Naive thymus-derived CD4-positive, alpha-beta T cell (primary cell): ENCODE results near the gene GOLGB1. TPM values are rescaled to one million over a fixed set of nuclear protein-coding genes. Genes with fewer than 3 reads are reported as not detected.

Experiments
- ATAC-seq: fragments of 150-1000 bp; cut with Tn5 transposase; 2 replicates; pipeline ENCODE4 v1.10.0; 2021; ENCODE audit warnings: mild to moderate bottlenecking, moderate library complexity
- CTCF ChIA-PET: fragments of 350-600 bp; sonication (Branson Sonifier 250); formaldehyde crosslinking; loops from one replicate; lab custom pipeline; 2021; ENCODE audit warnings: antibody characterized with exemption; lab: Charles Lee
- POLR2A ChIA-PET: fragments of 350-600 bp; sonication (Branson Sonifier 250); formaldehyde crosslinking; loops from one replicate; lab custom pipeline; 2021; ENCODE audit warnings: antibody characterized with exemption, inconsistent platforms; lab: Charles Lee
- DNase-seq, 9 donors: peaks; one replicate each; pipeline versions ENCODE4 v3.0.0 to v3.0.0-alpha.2; 2020 to 2022; ENCODE audit warnings: mixed read lengths in 1 of 9
- H3K27ac ChIP-seq: one replicate; pipeline ENCODE4 v1.7.0; 2013; ENCODE audit warnings: mild to moderate bottlenecking, low read depth, low read length, moderate library complexity
- H3K27me3 ChIP-seq, 2 donors: one replicate each; pipeline ENCODE4 v1.7.0; 2013; ENCODE audit warnings: low read length in 2 of 2, mild to moderate bottlenecking in 2 of 2, moderate library complexity in 2 of 2; ENCODE audit not compliant: control insufficient read depth in 2 of 2, insufficient read depth in 2 of 2
- H3K36me3 ChIP-seq, 3 experiments: 1 replicate in 2 of 3; 2 replicates in 1 of 3; pipeline ENCODE4 v1.7.0; 2013; ENCODE audit warnings: low read length in 3 of 3, mild to moderate bottlenecking in 3 of 3, moderate library complexity in 1 of 3; ENCODE audit not compliant: insufficient read depth in 3 of 3, control insufficient read depth in 2 of 3
- H3K4me1 ChIP-seq, 2 donors: one replicate each; pipeline ENCODE4 v1.7.0; 2013; ENCODE audit warnings: low read length in 2 of 2, mild to moderate bottlenecking in 2 of 2, moderate library complexity in 1 of 2; ENCODE audit not compliant: control insufficient read depth in 2 of 2, insufficient read depth in 2 of 2
- H3K4me3 ChIP-seq: 2 replicates; pipeline ENCODE4 v1.7.0; 2013; ENCODE audit warnings: mild to moderate bottlenecking, low read length
- H3K9me3 ChIP-seq, 3 experiments: 1 replicate in 2 of 3; 2 replicates in 1 of 3; pipeline ENCODE4 v1.7.0; 2013; ENCODE audit warnings: low read length in 3 of 3; ENCODE audit not compliant: control insufficient read depth in 2 of 3
- H3K27ac Mint-ChIP-seq, 9 donors: one replicate each; pipeline ENCODE4 v1.8.0; 2020 to 2022; ENCODE audit warnings: mixed read lengths in 9 of 9, mild to moderate bottlenecking in 8 of 9, moderate library complexity in 5 of 9, inconsistent platforms in 2 of 9
- H3K27me3 Mint-ChIP-seq, 5 donors: one replicate each; pipeline ENCODE4 v1.8.0; 2021 to 2022; ENCODE audit warnings: mixed read lengths in 5 of 5, mild to moderate bottlenecking in 1 of 5
- H3K36me3 Mint-ChIP-seq, 5 donors: one replicate each; pipeline ENCODE4 v1.8.0; 2020 to 2022; ENCODE audit warnings: mixed read lengths in 5 of 5, mild to moderate bottlenecking in 3 of 5, inconsistent platforms in 1 of 5
- H3K4me1 Mint-ChIP-seq, 7 donors: one replicate each; pipeline ENCODE4 v1.8.0; 2020 to 2022; ENCODE audit warnings: mixed read lengths in 7 of 7, mild to moderate bottlenecking in 3 of 7, inconsistent platforms in 1 of 7
- H3K4me3 Mint-ChIP-seq, 10 donors: one replicate each; pipeline ENCODE4 v1.8.0; 2020 to 2022; ENCODE audit warnings: mild to moderate bottlenecking in 10 of 10, mixed read lengths in 10 of 10, moderate library complexity in 6 of 10, inconsistent platforms in 2 of 10
- H3K9me3 Mint-ChIP-seq, 11 donors: one replicate each; pipeline ENCODE4 v1.8.0; 2020 to 2022; ENCODE audit warnings: mixed read lengths in 11 of 11, mild to moderate bottlenecking in 4 of 11, inconsistent platforms in 1 of 11, moderate library complexity in 1 of 11
- intact Hi-C, 2 donors: fragments of 100-400 bp; cut with micrococcal nuclease; formaldehyde crosslinking; loops; one replicate each; pipeline ENCODE4 v1.15.1; 2023
- polyA plus RNA-seq, 2 donors: library from polyadenylated mRNA; unstranded; fragments of 300-500 nt; fragmentation: Illumina TruSeq; gene quantifications; one replicate each; pipeline ENCODE4 v1.2.3, GENCODE V29; 2021
- total RNA-seq, 6 experiments: library from RNA in 5 of 6; stranded (reverse) in 5 of 6; gene quantifications; 1 replicate in 5 of 6; 2 replicates in 1 of 6; pipeline ENCODE4 v1.2.3 and lab custom pipeline; 2021 to 2026

Gene GOLGB1
- total and polyA plus RNA-seq, 7 experiments from 2014 or later = 3.4 to 49.7 (median 38.0) TPM

GRCh38 chr3:121627211-121627610, 122.3 kb downstream of the GOLGB1 start:
- Mint-ChIP-seq H3K27me3 (no peaks in the 10 kb centered on the region), H3K27ac (peak overlapping the region in 1 of 9 donors; percentile 58), H3K4me3 (no peak overlapping the region), H3K9me3 (no peaks in the 10 kb centered on the region), H3K36me3 (peaks cover 15 to 36% (median 29%) of the 10 kb centered on the region in 5 donors), H3K4me1 (peaks cover 0 to 7% (median 0%) of the 10 kb centered on the region in 7 donors)
- Histone ChIP-seq H3K4me1 (no peaks in the 10 kb centered on the region), H3K36me3 (peaks cover 6 to 22% (median 9%) of the 10 kb centered on the region in 3 experiments), H3K4me3 (no peak overlapping the region), H3K9me3 (no peaks in the 10 kb centered on the region), H3K27me3 (no peaks in the 10 kb centered on the region), H3K27ac (no peak overlapping the region)
- POLR2A ChIA-PET = no interaction called here
- DNase-seq = no peak
- CTCF ChIA-PET = no interaction called here
- intact Hi-C loops = no loop called here
- ATAC-seq = no peak

DNA sequence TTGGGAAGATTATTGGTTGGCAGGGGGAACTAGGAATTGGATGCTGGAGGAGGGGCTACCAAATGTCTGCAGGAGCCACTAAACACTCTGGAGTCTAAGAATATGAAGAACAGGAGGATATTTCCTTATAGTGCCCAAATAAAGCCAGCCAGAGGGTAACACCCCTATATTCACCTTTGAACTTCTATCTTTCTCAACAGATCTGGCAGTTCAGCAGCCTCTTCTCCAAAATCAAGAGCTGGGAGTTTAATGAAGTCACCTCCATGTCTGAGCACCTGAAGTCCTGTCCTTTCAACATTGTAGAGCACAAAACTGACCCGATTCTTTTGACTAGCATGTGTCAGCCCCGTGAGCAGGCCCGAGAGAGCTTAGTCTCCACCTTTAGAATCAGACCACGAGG, 123.0 kb downstream of the GOLGB1 start:
- H3K36me3 Mint-ChIP-seq = peaks cover 12 to 29% (median 22%) of the 10 kb centered on the region in 5 donors
- Histone ChIP-seq H3K4me3 (no peak overlapping the region), H3K27ac (no peak overlapping the region), H3K36me3 (peaks cover under 1 to 15% (median 4%) of the 10 kb centered on the region in 3 experiments), H3K9me3 (no peaks in the 10 kb centered on the region), H3K4me1 (no peaks in the 10 kb centered on the region), H3K27me3 (no peaks in the 10 kb centered on the region)
- no peak overlapping the region for H3K4me3 Mint-ChIP-seq
- DNase-seq (no peak), ATAC-seq (no peak)
- H3K27me3 Mint-ChIP-seq = peaks cover 0 to 7% (median 2%) of the 10 kb centered on the region in 5 donors
- ChIA-PET POLR2A (no interaction called here), CTCF (no interaction called here)
- no peaks in the 10 kb centered on the region for H3K9me3 Mint-ChIP-seq
- peak overlapping the region in 1 of 9 donors; percentile 19 for H3K27ac Mint-ChIP-seq
- H3K4me1 Mint-ChIP-seq = peaks cover 0 to 7% (median 0%) of the 10 kb centered on the region in 7 donors
- intact Hi-C loops = no loop called here

DNA sequence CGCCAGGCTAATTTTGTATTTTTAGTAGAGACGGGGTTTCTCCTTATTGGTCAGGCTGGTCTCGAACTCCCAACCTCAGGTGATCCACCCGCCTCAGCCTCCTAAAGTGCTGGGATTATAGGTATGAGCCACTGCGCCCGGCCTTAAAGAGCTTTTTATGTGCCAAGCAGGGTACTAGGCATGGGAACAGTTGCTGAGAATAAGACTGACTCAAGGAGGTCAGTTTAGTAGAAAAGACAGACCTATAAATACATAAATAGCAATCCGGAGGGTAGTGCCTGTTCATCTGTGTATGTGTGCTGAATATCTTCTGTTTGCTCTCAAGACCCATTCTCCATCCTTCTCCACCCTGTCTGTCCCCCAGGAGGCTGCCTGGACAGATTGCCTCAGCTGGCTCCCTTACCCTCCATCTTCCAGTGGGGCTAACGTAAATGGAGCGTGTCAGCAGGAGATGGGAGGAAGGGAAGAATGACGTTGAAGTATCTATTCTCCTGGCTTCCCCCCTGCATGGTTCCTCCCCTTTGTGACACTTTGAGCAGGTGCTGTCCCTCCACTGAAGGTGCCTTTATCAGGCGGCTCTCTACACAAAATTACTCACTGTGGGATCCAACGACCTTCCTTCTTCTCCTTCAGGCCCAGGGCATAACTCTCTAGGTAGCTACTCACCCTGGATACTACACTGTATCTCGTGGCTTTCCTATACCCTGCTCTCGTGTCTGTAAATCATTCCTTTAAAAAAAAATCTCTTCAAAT, 125.2 kb downstream of the GOLGB1 start:
- no peak for ATAC-seq
- Histone ChIP-seq H3K9me3 (no peaks in the 10 kb centered on the region), H3K4me3 (no peak overlapping the region), H3K27ac (no peak overlapping the region), H3K36me3 (no peaks in the 10 kb centered on the region), H3K27me3 (no peaks in the 10 kb centered on the region), H3K4me1 (no peaks in the 10 kb centered on the region)
- intact Hi-C loops = no loop called here
- Mint-ChIP-seq H3K4me1 (peaks cover 0 to 2% (median 0%) of the 10 kb centered on the region in 7 donors), H3K27ac (peak overlapping the region in 1 of 9 donors; percentile 28), H3K9me3 (no peaks in the 10 kb centered on the region), H3K4me3 (no peak overlapping the region), H3K36me3 (peaks cover 5 to 13% (median 8%) of the 10 kb centered on the region in 5 donors), H3K27me3 (peaks cover 0 to 7% (median 2%) of the 10 kb centered on the region in 5 donors)
- ChIA-PET CTCF (no interaction called here), POLR2A (no interaction called here)
- no peak for DNase-seq

GRCh38 chr3:121621491-121621890, 128.1 kb downstream of the GOLGB1 start:
- H3K27ac Mint-ChIP-seq = no peak overlapping the region
- peaks cover 0 to 8% (median 7%) of the 10 kb centered on the region in 5 donors for H3K27me3 Mint-ChIP-seq
- no peak for DNase-seq
- Histone ChIP-seq H3K36me3 (no peaks in the 10 kb centered on the region), H3K4me3 (no peak overlapping the region), H3K27me3 (no peaks in the 10 kb centered on the region), H3K4me1 (no peaks in the 10 kb centered on the region), H3K9me3 (no peaks in the 10 kb centered on the region), H3K27ac (no peak overlapping the region)
- ChIA-PET POLR2A (no interaction called here), CTCF (no interaction called here)
- no peaks in the 10 kb centered on the region for H3K9me3 Mint-ChIP-seq
- intact Hi-C loops = no loop called here
- peaks cover 0 to 2% (median 0%) of the 10 kb centered on the region in 7 donors for H3K4me1 Mint-ChIP-seq
- H3K36me3 Mint-ChIP-seq = no peaks in the 10 kb centered on the region
- ATAC-seq = no peak
- H3K4me3 Mint-ChIP-seq = no peak overlapping the region

GRCh38 chr3:121619691-121620090, 129.8 kb downstream of the GOLGB1 start:
- ChIA-PET POLR2A (no interaction called here), CTCF (no interaction called here)
- Mint-ChIP-seq H3K4me3 (no peak overlapping the region), H3K9me3 (no peaks in the 10 kb centered on the region), H3K27me3 (peaks cover 0 to 8% (median 7%) of the 10 kb centered on the region in 5 donors), H3K36me3 (no peaks in the 10 kb centered on the region), H3K27ac (no peak overlapping the region), H3K4me1 (peaks cover 0 to 2% (median 0%) of the 10 kb centered on the region in 7 donors)
- ATAC-seq (no peak), DNase-seq (no peak)
- Histone ChIP-seq H3K4me1 (no peaks in the 10 kb centered on the region), H3K27me3 (no peaks in the 10 kb centered on the region), H3K27ac (no peak overlapping the region), H3K36me3 (no peaks in the 10 kb centered on the region), H3K4me3 (no peak overlapping the region), H3K9me3 (no peaks in the 10 kb centered on the region)
- intact Hi-C loops = no loop called here

Other genes starting within 250 kb of the GOLGB1 start
- 10 to 100 TPM in 1 of 5 experiments, under 1 TPM in 4; 0.17 to 26.6 (median 0.38) TPM for gene POLQ, start 203.8 kb downstream of the GOLGB1 start, total RNA-seq
- gene POLQ, start 203.8 kb downstream of the GOLGB1 start, polyA plus RNA-seq = under 1 TPM; 0.04 to 0.09 TPM
- gene ARGFX, start 181.8 kb downstream of the GOLGB1 start, total RNA-seq = not detected
- gene ARGFX, start 181.8 kb downstream of the GOLGB1 start, polyA plus RNA-seq = not detected
- not detected for gene FBXO40, start 156.4 kb downstream of the GOLGB1 start, total RNA-seq
- gene FBXO40, start 156.4 kb downstream of the GOLGB1 start, polyA plus RNA-seq = under 1 TPM; 0.12 to 0.17 TPM
- 100 to 1,000 TPM; 275 to 357 (median 311) TPM for gene HCLS1, start 88.8 kb downstream of the GOLGB1 start, total RNA-seq
- gene HCLS1, start 88.8 kb downstream of the GOLGB1 start, polyA plus RNA-seq = 100 to 1,000 TPM; 340 to 452 TPM
- gene IQCB1, start 85.3 kb upstream of the GOLGB1 start, total RNA-seq = 10 to 100 TPM; 32.6 to 45.6 (median 35.8) TPM
- 10 to 100 TPM; 20.3 to 21.5 TPM for gene IQCB1, start 85.3 kb upstream of the GOLGB1 start, polyA plus RNA-seq
- 10 to 100 TPM in 2 of 5 experiments, 1 to 10 TPM in 3; 6.4 to 16.1 (median 7.5) TPM for gene EAF2, start 85.5 kb upstream of the GOLGB1 start, total RNA-seq
- 10 to 100 TPM; 13.6 to 16.6 TPM for gene EAF2, start 85.5 kb upstream of the GOLGB1 start, polyA plus RNA-seq
- 1 to 10 TPM; 1.6 to 6.8 (median 3.8) TPM for gene SLC15A2, start 144.7 kb upstream of the GOLGB1 start, total RNA-seq
- gene SLC15A2, start 144.7 kb upstream of the GOLGB1 start, polyA plus RNA-seq = under 1 TPM in 1 of 2 donors, not detected in 1; 0.46 TPM